Astrocyte of the cerebellum (primary cell): ENCODE measurements around the gene NOM1.

Experiments
- DNase-seq: peaks from one replicate; pipeline ENCODE4 v3.0.0-alpha.2; 2011; ENCODE audit warnings: low read depth
- H3K4me3 ChIP-seq: 2 replicates; pipeline ENCODE4 v1.5.1; 2011; ENCODE audit warnings: mild to moderate bottlenecking, low read depth, low read length, moderate library complexity
- CTCF ChIP-seq: IDR thresholded peaks from 2 replicates; pipeline ENCODE4 v1.5.1; 2012; ENCODE audit warnings: low read length, low read depth, moderate library complexity, mild to moderate bottlenecking; ENCODE audit errors: missing control alignments
- in situ Hi-C: cut with HindIII; loops from 2 replicates; pipeline ENCODE4 v1.10.0; 2017; ENCODE audit warnings: low sequenced_read_pairs

The NOM1 gene

GRCh38 chr7:156985101-156985992, 35.8 kb downstream of the NOM1 start:
- in situ Hi-C loops = no loop called here
- DNase-seq = no peak
- TF ChIP-seq CTCF = no peak
- no peak overlapping the region for H3K4me3 ChIP-seq

GRCh38 chr7:156986378-156986777, 36.9 kb downstream of the NOM1 start:
- H3K4me3 ChIP-seq = no peak overlapping the region
- no peak for DNase-seq
- in situ Hi-C loops = no loop called here
- TF ChIP-seq CTCF = no peak

GRCh38 chr7:156988343-156989185, 39.1 kb downstream of the NOM1 start:
- in situ Hi-C loops = no loop called here
- no peak for TF ChIP-seq CTCF
- no peak overlapping the region for H3K4me3 ChIP-seq
- no peak for DNase-seq

- TF ChIP-seq CTCF = no peak
- no peak overlapping the region for H3K4me3 ChIP-seq
- no peak for DNase-seq
- in situ Hi-C loops = no loop called here
These were observed 40.4 kb downstream of the NOM1 start for GRCh38 chr7:156989766-156990535.

GRCh38 chr7:156993021-156993924, 43.8 kb downstream of the NOM1 start:
- no peak for TF ChIP-seq CTCF
- no peak overlapping the region for H3K4me3 ChIP-seq
- no peak for DNase-seq
- in situ Hi-C loops = no loop called here
